ENCODE results near the gene SLC6A19.

- TF ChIP-seq, protein P1, sequence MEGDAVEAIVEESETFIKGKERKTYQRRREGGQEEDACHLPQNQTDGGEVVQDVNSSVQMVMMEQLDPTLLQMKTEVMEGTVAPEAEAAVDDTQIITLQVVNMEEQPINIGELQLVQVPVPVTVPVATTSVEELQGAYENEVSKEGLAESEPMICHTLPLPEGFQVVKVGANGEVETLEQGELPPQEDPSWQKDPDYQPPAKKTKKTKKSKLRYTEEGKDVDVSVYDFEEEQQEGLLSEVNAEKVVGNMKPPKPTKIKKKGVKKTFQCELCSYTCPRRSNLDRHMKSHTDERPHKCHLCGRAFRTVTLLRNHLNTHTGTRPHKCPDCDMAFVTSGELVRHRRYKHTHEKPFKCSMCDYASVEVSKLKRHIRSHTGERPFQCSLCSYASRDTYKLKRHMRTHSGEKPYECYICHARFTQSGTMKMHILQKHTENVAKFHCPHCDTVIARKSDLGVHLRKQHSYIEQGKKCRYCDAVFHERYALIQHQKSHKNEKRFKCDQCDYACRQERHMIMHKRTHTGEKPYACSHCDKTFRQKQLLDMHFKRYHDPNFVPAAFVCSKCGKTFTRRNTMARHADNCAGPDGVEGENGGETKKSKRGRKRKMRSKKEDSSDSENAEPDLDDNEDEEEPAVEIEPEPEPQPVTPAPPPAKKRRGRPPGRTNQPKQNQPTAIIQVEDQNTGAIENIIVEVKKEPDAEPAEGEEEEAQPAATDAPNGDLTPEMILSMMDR (conservative IDR thresholded peaks at IDR 0.05; ENCODE audit: low read depth, low read length): no peak
- no peak for TF ChIP-seq EZH2 (IDR thresholded peaks at IDR 0.05; ENCODE audit: low read length, unreplicated experiment)
These were observed 63.6 kb downstream of the SLC6A19 start for GRCh38 chr5:1265026-1265425.
